Measurements from ENCODE around the gene ITGAD.

DNA sequence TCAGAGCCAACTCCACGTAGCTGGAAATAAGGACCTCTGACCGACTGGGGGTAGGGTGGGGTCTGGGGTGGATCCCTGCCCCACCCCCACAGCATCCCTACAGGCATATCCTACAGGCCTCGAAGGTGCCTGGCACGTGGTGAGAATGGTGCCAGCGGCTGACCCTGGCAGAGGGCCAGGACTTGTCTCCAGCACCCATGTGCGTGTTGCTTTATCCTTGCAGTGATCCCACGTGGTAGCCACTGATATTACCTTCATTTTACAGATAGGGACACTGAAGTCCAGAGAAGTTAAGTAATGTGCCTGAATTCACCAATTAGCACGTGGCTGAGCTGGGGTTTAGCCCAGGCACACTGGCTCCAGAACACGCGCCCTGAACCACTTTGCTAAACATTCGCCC, 8.3 kb downstream of the ITGAD start:
- TF ChIP-seq, protein P1, sequence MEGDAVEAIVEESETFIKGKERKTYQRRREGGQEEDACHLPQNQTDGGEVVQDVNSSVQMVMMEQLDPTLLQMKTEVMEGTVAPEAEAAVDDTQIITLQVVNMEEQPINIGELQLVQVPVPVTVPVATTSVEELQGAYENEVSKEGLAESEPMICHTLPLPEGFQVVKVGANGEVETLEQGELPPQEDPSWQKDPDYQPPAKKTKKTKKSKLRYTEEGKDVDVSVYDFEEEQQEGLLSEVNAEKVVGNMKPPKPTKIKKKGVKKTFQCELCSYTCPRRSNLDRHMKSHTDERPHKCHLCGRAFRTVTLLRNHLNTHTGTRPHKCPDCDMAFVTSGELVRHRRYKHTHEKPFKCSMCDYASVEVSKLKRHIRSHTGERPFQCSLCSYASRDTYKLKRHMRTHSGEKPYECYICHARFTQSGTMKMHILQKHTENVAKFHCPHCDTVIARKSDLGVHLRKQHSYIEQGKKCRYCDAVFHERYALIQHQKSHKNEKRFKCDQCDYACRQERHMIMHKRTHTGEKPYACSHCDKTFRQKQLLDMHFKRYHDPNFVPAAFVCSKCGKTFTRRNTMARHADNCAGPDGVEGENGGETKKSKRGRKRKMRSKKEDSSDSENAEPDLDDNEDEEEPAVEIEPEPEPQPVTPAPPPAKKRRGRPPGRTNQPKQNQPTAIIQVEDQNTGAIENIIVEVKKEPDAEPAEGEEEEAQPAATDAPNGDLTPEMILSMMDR (conservative IDR thresholded peaks at IDR 0.05; ENCODE audit: low read depth, low read length): no peak
- TF ChIP-seq EZH2 (IDR thresholded peaks at IDR 0.05; ENCODE audit: low read length, unreplicated experiment): no peak

Measured in PC-3 (cell line).